Retinal pigment epithelial cell (primary cell): ENCODE results near the gene SECISBP2.
"Not testable (repeated sequence)": the region's sequence is repeated elsewhere in the genome, so short reads cannot be mapped to it uniquely, and the experiment has no call there.

Experiments used
- DNase-seq: peaks from one replicate; pipeline ENCODE4 v3.0.0-alpha.2; 2010; ENCODE audit warnings: low read depth
- H3K4me3 ChIP-seq: 2 replicates; pipeline ENCODE4 v1.5.1; 2011; ENCODE audit warnings: mild to moderate bottlenecking, low read length, control low read depth, moderate library complexity
- TF ChIP-seq, protein P1 (sequence below): conservative IDR thresholded peaks from 2 replicates; pipeline ENCODE4 v1.5.1; 2011; ENCODE audit warnings: low read depth, low read length, control low read depth, inconsistent platforms

The SECISBP2 gene

DNA sequence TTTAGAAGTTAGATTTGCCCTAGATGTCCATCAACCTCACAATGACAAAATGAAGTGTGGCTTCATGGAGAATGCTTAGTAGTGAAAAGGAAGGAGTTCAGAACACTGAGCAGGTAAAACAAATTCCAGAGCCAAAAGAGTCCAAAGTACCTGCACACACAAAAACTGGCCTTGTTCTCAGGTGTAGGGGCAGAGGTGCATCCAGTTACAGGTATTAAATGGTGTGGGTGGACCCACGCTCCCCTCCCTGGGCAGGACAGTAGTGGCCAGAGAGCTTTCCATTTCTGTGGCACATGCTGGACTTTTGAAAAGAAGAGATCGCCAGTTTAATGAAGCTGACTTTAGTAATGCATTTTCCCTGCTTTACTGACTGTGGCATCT, 47.2 kb downstream of the SECISBP2 start:
- TF ChIP-seq, protein P1, sequence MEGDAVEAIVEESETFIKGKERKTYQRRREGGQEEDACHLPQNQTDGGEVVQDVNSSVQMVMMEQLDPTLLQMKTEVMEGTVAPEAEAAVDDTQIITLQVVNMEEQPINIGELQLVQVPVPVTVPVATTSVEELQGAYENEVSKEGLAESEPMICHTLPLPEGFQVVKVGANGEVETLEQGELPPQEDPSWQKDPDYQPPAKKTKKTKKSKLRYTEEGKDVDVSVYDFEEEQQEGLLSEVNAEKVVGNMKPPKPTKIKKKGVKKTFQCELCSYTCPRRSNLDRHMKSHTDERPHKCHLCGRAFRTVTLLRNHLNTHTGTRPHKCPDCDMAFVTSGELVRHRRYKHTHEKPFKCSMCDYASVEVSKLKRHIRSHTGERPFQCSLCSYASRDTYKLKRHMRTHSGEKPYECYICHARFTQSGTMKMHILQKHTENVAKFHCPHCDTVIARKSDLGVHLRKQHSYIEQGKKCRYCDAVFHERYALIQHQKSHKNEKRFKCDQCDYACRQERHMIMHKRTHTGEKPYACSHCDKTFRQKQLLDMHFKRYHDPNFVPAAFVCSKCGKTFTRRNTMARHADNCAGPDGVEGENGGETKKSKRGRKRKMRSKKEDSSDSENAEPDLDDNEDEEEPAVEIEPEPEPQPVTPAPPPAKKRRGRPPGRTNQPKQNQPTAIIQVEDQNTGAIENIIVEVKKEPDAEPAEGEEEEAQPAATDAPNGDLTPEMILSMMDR = no peak
- H3K4me3 ChIP-seq = no peak overlapping the region
- DNase-seq = no peak

DNA sequence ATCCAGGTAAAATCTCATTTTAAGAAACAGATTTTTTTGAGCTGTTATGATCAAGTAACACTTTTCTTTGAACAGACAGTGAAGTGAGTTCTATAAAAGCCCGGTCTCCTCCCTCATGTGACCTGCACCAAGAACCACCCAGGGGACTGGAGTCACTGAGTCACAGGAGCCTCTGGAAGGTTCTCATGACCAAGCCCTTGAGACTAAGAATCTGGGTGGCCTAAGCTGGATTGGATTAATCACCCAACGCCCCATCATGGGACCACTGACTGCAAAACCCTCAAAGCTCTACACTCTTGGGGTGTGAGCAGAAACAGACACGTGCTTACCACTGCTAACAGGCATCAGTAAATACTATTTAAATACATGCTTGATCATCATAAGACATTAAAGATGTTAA, 48.4 kb downstream of the SECISBP2 start:
- DNase-seq = peak; percentile 34
- TF ChIP-seq, protein P1 = no peak
- H3K4me3 ChIP-seq = no peak overlapping the region

DNA sequence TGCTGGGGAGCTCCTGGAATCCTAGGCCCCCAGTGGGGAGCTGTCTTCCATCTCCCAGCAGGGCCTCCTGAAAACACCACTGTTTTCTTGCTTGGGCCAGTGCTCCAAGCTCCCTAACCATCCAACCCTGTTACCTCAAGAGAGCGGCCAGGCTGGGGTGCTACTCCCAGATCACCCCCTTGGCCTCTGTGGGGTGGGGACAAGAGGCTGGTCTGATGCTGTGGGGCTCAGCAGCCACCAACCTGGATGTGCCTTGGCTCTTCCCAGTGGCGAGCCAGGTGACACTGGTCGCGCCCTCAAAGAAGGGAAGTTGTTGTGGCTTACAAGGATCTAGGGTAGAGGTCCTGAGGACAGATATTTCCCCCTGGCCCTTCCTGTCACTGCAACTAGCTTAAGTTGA, 49.0 kb downstream of the SECISBP2 start:
- DNase-seq = no peak
- TF ChIP-seq, protein P1 = no peak
- no peak overlapping the region for H3K4me3 ChIP-seq

DNA sequence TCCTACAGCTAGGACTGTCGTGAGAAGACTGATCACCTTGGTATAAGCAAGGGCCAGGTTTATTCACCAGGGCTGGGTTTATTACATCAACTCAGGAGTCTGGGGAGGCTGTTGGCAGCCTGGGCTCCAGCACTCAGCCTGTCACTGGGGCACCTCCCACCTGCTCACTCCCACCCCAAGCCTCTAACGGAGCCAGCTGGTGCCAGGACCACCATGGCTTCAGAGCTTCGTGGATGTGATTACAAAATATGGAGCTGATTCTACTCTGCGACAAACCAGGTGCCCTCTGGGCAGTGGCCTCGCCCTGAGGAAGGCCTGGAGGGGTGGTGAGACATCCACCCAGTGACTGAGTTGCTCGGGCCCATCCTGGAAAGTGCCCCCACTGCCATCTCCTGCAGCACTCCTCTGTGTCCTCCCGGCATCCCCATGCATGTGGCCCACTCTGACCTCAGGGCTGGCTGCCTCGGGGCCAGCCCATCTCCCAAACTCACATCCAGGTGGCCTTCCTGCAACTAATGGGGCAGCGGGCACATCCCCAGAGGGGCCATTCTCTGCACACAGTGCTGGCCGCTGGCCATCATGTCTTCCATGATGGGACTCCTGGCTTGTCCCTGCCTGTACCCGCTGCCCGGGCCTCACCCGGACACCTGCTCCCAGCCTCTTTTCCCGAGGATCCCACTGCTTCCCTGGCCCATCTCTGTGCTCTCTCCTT, 49.6 kb downstream of the SECISBP2 start:
- DNase-seq = no peak
- TF ChIP-seq, protein P1 = no peak
- no peak overlapping the region for H3K4me3 ChIP-seq

DNA sequence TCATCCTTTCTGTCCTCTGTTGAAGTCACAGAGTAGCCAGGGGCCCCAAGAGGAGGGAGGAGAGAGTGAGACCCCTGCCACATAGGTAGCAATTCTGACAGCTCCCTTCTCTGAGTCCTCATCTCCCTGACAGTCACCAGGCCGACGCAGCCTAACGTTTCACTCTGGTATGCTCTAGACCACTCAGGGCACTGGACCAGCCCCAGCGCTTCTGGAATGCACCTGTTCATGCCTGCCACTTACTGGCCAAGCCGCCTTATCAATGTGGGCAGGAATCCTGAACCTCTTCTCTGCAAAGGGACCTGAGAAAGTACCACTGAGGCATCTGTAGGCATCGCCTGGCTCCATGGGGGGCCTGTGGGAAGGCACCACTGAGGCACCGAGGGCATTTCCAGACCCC, 50.2 kb downstream of the SECISBP2 start:
- no peak for DNase-seq
- no peak overlapping the region for H3K4me3 ChIP-seq
- TF ChIP-seq, protein P1 = no peak

DNA sequence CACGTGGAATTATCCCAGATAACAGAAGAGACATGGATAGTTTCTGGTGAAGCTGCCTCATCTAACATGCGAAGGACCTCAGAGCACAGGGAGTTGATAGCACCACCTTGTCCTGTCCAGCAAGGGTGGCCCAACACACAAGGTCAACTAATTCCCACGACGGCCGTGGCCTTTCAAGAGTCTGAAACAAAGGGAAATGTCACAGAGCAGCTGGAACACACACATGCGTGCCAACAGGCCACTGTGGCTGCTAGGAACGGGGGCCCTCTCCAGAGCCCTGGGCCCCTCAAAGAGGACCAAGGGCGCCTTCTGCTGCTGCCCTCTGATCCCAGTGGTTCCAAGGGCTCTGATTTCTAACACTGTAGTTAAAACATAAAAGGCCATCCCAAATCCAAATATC, 50.7 kb downstream of the SECISBP2 start:
- H3K4me3 ChIP-seq = no peak overlapping the region
- no peak for DNase-seq
- TF ChIP-seq, protein P1 = no peak

DNA sequence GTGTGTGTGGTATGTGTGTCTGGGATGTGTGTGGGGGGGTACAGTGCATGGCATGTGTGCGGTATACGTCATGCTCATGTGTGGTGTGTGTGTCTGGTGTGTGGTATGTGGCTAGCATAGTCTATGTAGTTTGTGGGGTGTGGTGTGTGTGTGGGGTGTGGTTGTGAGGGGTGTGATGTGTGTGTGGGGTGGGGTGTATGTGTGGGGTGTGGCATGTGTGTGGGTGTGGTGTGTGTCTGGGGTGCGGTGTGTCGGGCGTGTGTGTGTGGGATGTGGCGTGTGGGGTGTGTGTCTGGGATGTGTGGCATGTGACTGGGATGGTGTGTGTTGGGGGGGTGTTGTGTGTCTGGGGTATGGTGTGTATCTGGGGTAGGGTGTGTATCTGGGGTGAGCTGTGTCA, 52.3 kb downstream of the SECISBP2 start:
- DNase-seq = no peak
- TF ChIP-seq, protein P1 = no peak
- no peak overlapping the region for H3K4me3 ChIP-seq

DNA sequence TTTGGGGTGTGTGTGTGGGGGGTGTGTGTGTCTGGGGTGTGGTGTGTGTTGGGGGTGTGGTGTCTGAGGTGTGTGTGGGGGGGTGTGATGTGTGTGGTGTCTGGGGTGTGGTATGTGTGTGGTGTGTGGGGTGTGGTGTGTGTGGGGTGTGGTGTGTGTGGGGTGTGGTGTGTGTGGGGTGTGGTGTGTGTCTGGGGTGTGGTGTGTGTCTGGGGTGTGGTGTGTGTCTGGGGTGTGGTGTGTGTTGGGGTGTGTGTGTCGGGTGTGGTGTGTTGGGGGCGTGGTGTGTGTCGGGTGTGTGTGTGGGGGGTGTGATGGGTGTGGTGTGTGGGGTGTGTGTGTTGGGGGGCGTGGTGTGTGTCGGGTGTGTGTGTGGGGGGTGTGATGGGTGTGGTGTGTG, 53.5 kb downstream of the SECISBP2 start:
- not testable (repeated sequence) for DNase-seq, H3K4me3 ChIP-seq
